ENCODE data around the gene LYSMD3.

LYSMD3 gene

GRCh38 chr5:90477621-90478215 is 51.7 kb downstream of the LYSMD3 start:
- DNase-seq = no peak

DNA sequence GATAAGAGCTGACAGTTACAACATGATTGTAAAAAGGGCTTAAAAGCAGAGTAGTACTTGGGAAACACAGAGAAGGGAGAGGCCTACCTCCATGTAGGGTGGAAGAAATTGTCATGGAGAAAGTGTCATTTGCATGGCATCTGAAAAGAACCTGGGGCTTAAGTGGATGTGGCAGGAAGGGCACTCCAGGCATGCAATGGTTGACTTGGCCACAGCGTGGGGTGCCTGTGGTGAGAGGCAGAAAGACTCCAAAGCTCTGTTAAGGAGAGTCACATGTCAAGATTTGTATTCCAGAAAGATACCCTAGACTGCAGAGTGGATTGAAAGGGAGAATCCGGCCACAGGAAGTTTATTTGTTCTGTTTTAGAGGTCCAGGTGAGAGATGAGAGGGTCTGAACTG is 52.3 kb downstream of the LYSMD3 start:
- no peak for DNase-seq

GRCh38 chr5:90476391-90476790 is 53.0 kb downstream of the LYSMD3 start:
- no peak for DNase-seq

DNA sequence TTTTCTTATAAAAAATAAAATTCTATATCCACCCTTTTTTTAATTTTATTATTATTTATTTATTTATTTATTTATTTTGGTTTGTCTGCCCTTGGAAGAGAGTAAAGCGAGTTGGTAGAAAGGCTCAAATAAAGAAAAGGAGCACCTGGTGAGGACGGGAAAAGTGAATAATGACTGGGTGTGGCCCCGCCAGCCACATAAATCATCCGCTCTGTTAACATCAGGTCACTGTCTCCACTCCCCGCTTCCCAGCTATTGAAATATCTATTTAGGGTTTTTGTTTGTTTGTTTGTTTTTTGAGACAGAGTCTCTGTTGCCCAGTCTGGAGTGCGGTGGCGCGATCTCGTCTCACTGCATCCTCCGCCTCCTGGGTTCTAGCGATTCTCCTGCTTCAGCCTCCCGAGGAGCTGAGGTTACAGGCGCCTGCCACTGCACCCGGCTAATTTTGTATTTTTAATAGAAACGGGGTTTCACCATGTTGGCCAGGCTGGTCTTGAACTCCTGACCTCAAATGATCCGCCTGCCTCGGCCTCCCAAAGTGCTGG is 53.9 kb downstream of the LYSMD3 start:
- no peak for DNase-seq

DNA sequence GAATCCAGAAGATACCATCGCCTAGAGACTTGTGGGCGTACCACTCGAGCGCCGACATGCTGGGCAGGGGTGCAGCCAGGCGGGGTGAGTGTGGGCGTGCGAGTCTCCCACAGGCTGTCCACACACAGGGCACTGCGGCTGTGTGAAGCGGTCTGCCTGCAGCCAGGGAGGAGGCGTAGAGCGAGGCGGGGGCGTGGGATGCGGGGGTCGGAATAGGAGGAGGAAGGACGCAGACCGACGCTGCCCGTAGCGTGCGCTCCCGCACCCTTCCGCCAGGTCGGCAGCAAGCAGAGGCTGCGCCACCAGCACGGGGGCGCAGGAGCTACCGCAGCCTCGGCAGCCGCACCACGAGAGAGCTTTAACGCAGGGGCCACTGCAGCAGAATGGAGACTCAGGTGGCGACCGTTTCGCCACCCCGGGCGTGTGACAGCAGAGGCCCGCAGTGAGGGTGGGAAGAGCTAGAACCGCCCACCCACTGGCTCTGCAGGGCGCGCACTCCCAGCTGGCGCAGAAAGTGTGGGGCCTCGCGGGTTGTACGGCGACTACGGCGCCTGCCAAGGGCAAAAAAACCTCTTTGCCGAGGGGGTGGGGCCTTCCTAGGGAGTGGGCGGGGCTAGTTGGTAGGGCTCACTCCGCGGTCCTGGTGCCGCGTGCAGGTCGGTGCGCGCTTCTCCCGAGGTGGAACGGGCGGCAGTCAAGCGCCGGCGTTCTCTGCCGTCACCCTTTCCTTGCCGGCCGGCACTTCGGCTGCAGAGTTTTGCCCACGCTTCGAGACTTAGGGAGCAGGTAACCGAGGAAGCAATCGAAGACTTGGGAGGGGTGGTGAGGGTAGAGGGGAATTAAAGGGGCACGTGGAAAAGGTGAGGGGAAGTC is 54.9 kb downstream of the LYSMD3 start, which contains the start of the genes MBLAC2 and POLR3G:
MBLAC2 (minus strand) TSS at position 537 of the 873 bp plus-strand sequence; CDS start at position 58, 479 bp downstream.
POLR3G (plus strand) TSS at position 630 of the 873 bp plus-strand sequence. CDS start 10,704 bp downstream, outside the sequence.
- peak; percentile 88 for DNase-seq

DNA sequence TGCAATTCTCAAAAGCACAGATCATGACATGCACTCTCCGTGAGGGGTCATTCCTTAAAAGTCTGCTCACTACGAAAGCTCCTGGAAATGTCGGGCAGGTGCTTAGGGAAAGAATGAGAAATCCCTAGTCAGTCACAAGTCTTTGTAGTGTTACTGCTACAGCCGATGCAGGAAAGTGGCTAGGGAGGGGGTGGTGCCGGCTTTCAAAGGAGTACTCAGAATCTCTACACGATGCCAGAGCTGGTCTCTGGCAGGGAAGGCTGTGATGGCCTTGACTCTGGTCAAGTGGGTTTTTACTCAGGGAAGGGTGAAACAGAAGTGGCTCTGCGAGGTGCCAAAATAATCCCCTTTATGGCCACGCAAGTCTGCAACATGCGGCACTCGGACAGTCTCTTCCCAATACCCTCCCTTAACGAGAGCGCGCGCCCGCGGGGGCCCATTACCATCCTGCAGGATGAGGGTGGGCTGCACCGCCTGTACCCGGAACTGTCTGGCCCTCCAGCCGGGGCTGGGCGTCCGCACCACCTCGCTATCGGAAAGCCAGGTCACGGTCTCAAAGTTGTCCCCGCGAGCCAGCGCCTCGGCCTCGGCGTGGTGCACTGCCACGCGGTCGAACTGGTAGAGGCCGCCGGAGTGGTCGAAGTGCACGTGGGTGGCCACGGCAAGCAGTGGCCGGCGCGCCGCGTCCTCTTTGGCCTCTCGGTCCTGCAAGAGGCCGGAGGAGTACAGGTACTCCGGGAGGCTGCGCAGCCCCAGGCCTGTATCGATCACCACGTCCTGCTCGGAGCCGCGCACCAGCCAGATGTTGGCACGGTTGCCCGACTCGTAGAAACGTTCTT is 55.8 kb downstream of the LYSMD3 start:
- DNase-seq = no peak

GRCh38 chr5:90472783-90473395 is 56.5 kb downstream of the LYSMD3 start:
- no peak for DNase-seq
